NK-92 treated with Interleukin-12 subunit alpha and Interleukin-12 subunit beta, amount 100 ng/mL, for 24 hours (cell line): ENCODE measurements around the gene VSX2.
"Not testable (repeated sequence)": the region's sequence is repeated elsewhere in the genome, so short reads cannot be mapped to it uniquely, and the experiment has no call there.

Experiments used
- DNase-seq: peaks from one replicate; lab custom pipeline; 2025; lab: John Stamatoyannopoulos, UW

Gene VSX2

DNA sequence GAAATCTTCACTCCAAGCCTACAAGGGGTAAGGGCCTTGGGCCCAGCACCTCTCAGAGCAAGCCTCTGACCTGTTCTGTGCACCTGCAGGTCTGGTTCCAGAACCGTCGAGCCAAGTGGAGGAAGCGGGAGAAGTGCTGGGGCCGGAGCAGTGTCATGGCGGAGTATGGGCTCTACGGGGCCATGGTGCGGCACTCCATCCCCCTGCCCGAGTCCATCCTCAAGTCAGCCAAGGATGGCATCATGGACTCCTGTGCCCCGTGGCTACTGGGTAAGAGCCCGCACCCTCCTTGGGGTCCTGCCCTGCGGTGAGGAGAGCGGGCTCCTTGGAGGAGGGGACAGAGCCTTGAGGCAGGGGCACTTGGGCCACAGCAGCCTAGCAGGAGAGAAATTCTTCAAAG lies 20.3 kb downstream of the VSX2 start:
- DNase-seq, result no peak

DNA sequence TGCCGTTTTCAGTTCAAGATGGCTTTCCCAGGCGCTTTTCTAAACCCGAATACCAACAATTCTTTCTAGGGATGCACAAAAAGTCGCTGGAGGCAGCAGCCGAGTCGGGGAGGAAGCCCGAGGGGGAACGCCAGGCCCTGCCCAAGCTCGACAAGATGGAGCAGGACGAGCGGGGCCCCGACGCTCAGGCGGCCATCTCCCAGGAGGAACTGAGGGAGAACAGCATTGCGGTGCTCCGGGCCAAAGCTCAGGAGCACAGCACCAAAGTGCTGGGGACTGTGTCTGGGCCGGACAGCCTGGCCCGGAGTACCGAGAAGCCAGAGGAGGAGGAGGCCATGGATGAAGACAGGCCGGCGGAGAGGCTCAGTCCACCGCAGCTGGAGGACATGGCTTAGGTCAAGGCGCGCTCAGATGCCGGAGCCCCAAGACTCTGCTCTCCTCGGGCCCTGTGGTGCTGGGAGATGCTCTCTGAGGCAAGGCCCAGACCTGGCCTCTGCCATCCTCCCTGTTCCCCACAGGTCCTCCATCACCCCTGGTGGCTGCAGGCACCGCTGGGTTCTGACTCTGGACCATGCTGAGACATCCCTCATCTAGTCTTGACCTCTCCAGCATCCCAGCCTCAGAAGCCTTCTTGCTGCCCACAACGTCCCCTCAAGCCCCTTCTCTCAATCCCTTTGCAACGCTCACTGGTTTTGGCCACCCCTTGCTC lies 21.4 kb downstream of the VSX2 start:
- no peak for DNase-seq

DNA sequence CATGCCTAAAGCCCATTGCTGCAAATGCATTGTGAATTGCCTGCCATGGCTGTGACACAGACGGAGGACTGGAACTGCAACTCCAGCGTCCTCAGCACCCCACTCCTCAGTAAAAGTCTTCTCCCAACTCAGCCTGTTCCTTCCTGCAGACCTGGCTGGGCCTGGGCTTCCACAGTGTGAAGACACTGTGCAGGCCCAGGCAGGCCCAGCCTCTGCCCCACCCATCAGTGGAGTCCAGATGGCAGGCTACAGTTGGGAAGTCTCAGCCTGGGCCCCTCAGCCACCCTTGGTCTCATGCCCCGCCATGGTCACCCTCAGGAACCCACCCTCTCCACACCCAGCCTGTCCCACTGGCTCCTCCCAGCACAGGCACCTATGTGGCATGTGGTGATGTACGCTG lies 22.0 kb downstream of the VSX2 start:
- DNase-seq, result no peak

DNA sequence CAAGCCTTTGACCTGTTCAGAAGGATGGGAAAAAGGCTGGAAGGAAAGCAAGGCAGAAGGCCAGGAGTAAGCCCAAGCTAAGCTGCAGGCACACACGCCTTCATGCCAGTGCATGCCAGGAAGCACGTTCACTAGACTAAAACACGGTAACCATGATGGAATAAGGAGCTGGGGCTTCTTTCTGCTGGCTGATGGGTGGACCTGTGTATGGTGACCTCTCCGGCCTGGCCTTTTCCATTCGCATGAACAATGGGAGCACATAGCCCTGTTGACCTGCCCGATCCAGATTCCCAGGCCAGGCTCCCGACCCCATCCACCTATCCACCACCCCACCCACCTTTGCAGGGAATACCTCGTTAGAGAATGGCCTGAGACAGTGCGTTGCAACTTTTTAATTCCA lies 22.8 kb downstream of the VSX2 start:
- no peak for DNase-seq

DNA sequence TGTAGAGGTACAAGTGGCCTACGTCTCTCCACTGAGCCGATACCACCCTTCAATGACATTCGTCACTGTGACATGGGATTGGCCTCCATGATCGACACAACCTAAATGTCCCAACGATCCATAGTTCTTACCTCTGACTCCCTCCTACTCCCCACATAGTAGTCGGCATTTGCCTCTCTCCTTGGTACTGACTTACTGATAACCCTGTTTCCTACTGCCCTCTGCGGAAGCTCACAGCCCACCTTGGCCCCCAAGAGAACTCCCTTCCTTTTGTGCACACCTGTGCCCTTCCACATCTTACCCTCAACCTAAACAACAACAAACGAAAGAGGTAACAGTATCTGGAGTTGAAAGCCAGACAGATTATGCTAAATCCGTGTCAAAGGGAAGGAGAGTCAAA lies 23.9 kb downstream of the VSX2 start:
- no peak for DNase-seq

DNA sequence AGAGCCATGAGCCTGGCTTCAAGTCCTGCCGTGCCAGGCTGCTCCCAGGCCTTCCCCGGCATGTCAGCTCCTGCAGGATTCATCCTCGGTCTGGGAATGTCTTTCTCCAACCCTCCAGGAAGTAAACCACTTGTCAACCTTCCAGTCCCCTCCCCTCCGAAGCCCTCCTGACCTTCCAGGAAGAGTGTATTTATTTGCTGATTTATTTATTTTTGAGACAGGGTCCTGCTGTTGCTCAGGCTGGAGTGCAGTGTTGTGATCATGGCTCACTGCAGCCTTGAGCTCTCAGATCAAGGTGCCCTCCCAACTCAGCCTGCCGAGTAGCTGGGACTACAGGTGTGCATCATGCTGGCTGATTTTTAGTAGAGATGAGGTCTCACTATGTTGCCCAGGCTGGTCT lies 24.7 kb downstream of the VSX2 start:
- no peak for DNase-seq

DNA sequence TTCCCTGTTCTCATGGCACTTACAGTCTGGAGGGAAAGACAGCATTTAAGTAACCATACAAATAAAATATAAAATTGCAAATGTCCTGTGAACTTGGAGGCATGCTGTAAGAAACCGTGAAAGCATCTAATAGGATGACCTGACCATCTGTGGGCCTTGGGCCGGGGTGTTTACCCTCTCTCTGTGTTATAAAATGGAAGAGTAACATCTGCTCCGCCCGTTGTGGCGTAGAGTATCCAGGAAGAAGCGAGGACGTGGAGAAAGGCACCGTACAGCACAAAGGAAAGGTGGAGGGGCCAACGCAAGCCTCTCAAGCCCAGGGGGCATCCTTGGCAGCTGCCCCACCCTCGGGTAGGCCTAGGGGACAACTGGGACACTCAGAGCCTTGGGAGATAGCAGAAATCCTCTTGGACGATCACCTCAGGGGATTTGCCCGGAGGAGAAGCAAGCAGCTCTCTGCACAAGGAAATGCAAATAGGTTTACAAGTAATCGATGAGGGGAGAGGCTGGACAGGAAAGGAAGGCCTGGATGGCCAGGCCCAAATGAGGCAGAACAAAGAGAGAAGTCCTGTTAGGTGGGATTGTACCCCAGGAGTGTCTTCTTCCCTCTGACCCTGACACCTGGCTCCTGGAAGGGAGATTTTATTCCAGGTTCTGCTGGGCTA lies 26.2 kb downstream of the VSX2 start:
- no peak for DNase-seq

DNA sequence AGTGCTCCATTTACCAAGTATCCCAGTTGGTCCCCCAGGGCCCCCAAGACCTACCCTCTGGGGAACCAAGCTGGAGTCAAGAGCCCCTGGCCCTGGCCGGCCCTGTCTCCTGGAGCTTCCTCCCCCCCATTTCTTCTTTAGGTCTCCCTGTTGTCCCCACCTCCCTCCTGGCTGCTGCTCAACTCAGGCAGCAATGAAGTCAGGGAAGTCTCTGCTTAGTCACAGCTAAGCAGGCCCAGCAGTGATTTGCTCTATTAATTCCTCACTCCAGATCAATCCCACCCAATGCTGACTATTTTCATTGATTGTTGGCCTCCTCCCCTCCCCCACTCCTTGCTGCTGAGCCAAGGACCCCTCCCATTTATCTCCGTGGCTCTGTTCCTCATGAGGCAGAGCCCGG lies 28.3 kb downstream of the VSX2 start:
- DNase-seq, result no peak

DNA sequence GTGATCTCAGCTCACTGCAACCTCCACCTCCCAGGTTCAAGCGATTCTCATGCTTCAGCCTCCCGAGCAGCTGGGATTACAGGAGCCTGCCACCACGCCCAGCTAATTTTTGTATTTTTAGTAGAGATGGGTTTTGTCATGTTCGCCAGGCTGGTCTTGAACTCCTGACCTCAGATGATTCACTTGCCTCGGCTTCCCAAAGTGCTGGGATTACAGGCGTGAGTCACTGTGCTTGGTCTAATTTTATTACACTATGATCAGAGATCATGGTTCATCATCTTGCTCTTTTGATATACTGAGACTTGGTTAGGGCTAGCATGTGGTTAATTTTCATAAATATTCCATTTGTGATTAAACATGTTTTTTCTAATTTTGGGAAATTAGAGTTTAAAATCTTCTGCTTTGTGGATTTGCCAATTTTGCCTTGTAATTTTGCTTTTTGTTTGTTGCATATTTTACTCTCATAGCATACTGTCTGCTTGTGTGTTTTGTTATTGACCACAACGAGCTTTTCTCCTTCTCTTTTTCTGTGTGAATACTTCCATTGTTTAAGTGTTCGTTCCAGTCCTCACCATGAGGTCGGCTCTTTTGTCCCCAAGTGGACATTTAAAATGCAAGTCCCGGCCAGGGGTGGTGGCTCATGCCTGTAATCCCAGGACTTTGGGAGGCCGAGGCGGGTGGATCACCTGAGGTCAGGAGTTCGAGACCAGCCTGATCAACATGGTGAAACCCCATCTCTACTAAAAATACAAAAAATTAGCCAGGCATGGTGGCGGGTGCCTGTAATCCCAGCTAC lies 31.3 kb downstream of the VSX2 start:
- not testable (repeated sequence) for DNase-seq

DNA sequence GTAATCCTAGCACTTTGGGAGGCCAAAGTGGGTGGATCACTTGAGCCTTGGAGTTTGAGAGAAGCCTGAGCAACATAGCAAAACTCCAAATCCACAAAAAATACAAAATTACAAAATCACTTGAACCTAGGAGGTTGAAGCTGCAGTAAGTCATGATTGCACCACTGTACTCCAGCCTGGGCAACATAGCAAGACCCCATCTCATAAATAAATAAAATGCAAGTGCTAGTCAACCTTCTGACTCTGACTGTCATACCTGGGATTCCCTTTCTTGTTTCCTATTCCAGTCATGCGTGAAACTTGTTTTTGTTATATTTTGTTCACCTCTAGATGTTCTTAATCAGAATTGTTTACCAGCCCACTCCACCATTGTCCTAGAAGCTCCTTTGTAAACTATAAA lies 32.1 kb downstream of the VSX2 start:
- no peak for DNase-seq

DNA sequence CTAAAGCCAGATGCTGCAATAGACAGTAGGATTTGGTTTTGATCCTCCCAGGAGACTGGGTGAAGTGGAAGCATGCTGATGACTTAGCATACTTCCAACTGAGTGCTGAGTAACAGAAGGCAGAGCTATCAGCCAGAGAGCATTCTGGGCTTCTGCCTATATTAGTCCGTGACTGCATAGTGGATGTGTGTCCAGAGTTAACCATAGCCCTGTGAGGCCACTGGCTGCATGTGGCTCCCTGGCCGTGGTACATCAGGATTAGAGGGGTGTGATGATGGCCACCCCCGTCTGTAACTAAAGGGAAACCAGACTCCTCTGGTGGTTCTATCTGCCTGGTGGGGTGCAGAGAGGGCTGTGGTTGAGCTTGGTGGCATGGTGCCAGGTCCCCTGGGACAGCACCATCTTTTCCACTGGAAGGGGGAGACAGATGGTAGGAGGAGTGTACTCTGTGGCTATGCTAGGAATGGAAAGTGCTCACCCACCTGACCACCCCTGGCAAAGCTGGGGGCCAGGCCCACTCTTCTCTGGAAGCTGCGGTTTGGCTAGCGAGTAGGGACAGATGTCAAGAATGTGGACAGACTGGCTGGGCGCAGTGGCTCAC lies 36.1 kb downstream of the VSX2 start:
- DNase-seq, result no peak

DNA sequence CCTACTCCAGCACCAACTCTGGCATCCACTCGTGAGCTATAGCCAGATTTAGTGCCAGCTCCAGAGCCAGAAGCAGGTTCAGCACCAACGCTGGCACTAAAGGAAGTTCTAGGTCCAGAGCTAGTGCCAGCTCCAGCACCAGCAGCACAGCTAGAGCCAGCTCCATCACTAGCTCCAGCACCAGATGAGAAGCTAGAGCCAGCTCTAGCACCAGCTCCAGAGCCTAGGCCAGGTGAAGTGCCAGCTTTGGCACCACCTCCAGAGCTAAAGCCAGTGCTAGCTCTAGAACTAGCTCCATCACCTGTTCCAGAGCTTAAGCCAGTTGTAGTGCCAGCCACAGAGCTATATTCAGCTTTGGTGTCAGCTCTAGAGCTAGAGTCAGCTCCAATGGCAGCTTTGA lies 38.8 kb downstream of the VSX2 start:
- no peak for DNase-seq

DNA sequence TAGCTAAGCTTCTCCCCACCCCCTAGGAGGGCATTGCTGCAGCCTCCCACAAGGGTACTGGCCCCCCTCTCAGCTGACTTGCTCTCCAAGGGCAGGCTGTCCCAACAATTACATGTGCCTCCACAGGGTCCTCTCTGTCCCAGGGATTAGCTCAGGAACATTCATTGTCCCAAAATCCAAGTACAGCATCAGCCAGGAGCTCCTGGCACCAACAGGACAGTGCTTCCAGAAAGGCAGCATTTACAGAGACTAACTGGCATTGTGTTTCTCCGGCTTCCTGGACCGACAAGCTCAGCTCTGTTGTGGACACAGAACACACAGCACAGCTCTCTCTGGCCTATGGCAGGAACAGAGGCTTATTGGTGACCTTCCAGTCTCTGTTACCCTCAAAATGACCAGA lies 41.8 kb downstream of the VSX2 start:
- no peak for DNase-seq

DNA sequence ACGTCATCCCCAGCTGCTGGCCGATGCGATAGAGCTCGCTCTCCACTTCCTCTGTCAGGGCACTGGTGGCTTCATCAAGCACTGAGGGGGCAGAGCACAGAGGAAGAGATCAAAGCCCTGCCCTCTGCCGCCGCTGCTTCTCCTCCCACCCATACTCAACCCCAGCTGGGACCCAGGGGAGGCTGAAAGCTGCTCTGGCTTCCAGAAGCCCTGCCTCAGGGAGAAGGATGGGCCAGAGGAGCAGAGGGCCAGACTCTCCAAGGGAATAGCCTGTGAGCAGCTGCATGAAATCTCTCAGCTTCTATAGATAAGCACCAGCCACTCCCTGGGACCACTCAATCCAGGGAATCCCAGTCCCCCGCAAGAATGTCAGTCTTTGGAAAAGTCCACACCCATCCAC lies 47.5 kb downstream of the VSX2 start:
- no peak for DNase-seq

DNA sequence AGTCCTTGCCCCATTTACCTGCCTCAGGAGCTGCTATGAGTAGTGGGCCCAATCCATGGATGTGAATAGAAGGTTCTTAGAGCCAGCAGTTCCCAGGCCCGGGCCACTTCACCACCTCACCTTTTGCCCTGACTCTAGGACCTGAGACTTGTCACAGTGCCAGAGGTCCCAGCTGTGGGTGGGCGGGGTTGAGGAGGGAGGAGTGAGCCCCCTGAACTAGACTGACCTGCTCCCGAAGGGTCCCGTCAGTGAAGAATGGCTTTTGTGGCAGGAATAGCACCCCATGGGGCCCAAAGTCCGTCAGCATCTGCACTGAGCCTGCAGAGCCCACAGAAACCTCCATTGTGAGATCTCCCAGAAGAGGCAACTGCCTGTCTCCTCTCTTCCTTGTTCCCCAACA lies 50.6 kb downstream of the VSX2 start:
- DNase-seq, result no peak

DNA sequence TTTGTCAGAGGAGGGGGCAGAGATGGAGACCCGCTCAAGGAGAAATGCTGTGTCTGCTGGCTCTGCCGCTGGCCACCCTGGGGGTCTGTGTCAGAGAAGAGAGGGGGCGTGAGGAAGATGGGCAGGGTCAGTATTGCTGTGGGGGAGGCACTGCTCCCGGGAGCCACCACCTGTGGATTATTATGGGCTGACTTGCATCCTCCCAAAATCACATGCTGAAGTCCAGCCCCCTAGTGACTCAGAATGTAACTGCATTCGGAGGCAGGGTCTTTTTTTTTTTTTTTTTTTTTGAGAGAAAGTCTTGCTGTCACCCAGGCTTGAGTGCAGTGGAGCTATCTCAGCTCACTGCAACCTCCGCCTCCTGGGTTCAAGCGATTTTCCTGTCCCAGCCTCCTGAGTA lies 51.2 kb downstream of the VSX2 start:
- no peak for DNase-seq

DNA sequence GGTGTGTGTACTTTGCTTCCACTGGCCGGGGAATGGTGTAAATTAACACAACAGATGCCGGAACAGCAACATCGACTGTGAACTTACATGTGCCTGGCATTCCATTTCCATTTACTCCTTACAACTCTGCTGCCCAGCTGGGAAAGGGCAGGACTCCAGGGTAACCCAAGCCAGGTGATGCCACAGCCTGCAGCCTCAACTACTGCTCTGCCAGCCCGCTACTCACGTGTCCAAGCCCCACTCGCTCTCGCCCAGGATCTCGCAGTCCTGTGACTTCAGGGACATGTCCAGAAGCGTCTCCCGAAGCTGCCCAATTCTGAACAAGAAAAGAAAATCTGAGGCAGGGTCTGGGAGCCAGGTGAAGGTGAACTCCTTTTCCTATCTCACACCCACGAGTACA lies 52.8 kb downstream of the VSX2 start:
- DNase-seq, result no peak

DNA sequence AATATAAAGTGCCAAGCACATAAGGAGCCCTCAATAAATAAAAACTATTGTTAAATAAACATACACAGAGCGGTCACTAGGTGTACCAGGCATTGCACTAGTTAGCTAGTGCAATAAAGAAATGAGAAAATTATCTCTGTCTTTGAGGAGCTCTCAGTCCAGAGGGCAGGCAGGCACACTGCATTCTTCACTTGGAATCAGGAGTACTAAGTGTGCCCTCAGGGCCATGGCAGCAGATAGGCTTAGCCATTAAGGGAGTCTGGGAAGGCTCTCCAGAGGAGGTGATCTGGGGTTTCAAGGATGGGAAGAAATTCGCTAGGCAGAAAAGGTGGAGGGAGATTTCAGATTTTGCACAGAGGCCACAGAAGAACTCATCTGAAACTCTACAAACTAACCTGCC lies 54.4 kb downstream of the VSX2 start:
- DNase-seq, result no peak

DNA sequence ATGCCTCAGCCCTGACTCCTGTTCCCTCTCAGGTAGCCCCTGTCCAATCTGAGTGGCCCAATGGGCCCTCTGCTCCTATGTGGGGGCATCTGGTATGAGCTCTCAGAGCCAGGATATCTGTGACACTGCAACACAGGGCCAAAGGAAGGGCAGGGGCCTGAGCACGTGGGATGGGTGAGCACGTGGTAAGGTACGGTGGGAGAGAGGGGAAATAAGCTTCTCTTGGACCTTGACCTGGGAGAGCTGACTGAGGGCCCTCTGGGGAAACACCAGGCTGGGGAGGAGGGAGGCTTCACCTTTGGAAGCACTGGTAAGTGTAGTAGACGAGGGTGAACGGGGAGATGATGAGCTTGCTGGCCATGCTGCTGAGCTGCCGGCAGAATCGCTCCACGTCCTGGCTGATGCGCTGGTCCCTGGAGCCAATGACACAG lies 56.8 kb downstream of the VSX2 start:
- DNase-seq, result no peak

DNA sequence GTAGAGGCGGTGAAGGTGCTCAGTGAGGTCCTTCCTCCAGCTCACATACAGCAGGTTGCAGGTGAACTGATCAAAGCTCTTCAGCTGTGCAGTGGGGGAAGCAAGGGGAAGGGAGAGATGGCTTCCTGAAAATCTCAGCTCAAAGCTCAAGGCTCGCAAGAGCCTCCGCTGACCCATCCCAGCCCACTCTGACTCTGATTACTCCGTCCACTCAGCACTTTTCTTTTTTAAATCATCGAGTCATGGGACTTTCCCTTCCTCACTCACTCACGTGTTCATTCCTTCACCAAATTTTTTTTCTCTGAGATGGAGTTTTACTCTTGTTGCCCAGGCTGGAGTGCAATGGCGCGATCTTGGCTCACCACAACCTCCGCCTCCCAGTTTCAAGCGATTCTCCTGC lies 58.7 kb downstream of the VSX2 start:
- no peak for DNase-seq

DNA sequence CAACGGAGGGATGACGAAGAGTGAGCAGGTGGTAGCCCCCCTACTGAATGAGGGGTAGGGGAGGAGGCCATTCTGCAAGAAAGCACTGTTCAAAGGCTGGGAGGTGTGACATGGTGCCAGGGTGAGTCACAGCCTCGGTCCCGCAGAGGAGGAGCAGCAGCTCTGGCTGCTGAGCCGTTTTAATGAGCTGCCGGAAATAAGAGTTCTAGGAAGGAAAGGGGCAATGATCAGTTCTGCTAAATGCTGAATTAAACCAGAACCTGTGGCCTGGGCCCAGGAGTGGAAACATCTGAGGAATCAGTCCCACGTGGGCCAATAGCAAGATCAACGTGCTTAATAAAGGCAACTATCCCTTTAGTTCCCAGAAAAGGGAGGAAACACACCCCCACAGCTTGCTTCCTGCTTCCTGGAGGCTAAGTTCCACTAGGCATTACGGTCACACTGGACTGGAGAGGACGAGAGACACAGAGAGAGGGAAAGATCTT lies 59.9 kb downstream of the VSX2 start:
- no peak for DNase-seq

DNA sequence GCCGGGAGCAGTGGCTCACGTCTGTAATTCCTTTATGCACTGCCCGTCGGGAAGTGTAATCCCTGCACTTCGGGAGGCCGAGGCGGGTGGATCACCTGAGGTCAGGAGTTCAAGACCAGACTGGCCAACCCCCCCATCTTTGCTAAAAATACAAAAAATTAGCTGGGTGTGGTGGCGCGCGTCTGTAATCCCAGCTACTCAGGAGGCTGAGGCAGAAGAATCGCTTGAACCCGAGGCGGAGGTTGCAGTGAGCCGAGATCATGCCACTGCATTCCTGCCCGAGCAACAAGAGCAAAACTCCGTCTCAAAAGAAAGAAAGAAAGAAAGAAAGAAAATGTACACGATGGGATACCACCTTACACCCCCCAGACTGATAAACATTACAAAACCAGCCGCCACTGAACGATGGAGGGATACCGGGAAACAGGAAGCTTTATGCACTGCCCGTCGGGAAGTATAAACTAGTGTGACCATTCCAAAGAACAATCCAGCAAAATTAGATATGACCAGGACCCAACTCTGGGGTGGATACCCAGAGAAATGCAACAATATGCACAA lies 62.4 kb downstream of the VSX2 start:
- no peak for DNase-seq
